ELF-1 (cell line): Measurements from ENCODE around the gene TWIST2.

Experiments used
- DNase-seq: peaks from one replicate; pipeline ENCODE4 v3.0.0-alpha.2; 2016; ENCODE audit warnings: low read depth, low spot score

Gene TWIST2

GRCh38 chr2:238856713-238857567 is 9.1 kb downstream of the TWIST2 start:
- DNase-seq: no peak

DNA sequence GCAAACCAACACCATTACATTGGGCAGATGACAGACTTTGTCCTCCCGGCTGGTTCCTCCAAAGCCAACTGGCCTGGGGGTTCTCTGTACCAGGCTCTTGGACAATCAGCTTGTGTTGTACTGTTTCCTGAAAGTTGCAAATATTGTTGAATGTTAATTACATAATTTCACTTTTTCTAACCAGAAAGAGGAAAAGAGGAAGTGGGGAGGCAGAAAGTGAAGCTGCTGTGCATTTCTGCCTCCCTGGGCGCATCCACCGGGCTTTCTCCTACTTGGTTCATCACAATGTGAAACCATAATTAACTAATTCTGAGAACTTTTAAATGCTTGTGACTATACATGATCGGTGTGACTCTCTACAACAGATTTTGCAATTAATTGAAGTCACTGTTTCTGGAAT is 10.1 kb downstream of the TWIST2 start:
- DNase-seq: no peak

DNA sequence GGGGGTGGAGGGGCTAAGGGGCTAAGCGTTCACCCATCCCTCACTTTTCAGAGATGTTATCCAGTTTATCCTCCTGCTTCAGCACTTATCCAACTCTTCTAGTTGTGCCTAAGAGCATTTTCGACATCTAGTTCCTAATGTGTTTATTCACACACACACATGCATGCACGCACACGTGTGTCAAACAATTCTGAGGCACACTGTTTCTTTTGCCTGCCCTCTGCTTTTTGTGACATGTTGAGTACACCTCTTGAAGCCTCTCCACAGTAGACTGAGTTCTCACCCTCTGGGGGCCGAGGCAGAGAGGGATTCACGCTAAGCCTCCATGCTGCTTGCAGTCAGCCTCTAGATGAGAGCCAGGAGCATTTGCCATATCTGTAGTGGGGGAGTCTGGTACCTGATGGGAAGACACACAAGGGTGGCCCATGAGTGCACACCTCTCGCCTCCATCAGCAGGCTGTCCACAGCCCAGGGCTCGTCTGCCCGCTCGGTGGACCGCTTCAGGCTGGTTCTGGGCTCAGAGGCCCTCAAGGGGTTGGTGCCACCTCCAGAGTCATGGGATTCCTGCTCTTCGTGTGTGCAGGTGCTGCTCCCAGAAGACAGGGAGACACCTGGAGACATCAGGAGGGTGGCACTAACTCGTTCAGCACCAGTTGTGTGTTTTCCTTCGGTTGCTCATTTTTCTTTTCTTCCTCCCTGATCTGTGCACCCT is 11.9 kb downstream of the TWIST2 start:
- no peak for DNase-seq

- DNase-seq: no peak
Observed at GRCh38 chr2:238861013-238861730, 13.3 kb downstream of the TWIST2 start.

DNA sequence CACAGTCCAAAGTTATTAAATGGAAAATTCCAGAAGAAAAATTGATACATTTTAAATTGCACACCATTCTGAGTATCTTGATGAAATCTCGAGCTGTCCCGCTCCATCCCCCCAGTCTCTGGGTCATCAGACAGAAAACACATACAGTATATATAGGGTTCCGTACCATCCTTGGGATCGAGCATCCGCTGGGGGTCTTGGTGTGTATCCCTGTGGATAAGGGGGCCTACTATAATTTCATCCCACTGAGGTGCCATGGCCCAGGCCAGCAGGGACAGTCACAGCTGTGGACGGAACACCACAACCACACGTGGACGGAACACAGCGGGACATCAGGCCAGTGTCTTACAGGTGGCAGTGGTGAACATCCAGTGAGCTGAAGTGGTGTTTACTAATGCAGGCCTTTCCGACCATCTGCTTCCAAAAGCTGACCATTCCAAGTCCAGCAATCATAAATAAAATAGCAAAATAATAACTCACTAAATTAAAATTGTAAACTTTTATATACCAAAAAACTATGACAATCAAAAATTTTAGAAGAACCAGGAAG is 14.0 kb downstream of the TWIST2 start:
- no peak for DNase-seq

DNA sequence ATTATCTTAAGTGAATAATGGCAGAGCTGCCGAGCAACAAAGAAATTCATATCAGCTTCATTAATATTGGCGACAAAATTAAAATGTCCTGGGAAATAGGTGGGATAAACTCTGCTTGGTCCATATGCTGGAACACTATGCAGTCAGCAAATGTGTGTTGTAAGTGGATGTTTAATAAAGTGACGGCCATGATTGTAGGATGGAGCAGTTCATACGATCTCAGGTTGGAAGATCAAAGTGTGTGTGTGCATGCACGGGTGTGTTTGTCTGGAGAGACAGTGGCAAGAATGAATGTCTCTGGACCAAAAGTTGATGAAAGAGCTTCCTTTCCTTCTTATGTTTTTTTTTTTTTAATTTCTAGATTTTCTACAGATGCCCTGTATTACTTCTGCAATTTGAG is 14.8 kb downstream of the TWIST2 start:
- no peak for DNase-seq

DNA sequence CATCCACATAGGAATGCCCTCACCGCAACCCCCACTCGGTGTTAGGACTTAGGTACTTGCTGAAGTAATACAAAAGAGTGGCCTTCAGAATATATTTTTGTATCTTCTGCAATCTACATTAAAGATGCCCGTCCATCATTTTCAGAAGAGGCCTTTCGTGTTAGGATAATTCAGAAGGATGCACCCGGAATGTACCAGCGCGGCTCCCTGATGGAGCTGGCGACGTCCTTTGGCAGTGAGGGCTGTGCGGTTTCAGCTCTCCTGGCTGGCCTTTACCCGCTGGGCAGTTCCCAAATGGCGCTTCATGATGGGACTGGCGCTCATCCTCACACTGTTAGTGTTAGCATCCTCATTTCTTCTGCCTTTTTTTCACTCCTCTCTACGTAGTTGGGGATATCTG is 15.3 kb downstream of the TWIST2 start:
- DNase-seq: no peak

DNA sequence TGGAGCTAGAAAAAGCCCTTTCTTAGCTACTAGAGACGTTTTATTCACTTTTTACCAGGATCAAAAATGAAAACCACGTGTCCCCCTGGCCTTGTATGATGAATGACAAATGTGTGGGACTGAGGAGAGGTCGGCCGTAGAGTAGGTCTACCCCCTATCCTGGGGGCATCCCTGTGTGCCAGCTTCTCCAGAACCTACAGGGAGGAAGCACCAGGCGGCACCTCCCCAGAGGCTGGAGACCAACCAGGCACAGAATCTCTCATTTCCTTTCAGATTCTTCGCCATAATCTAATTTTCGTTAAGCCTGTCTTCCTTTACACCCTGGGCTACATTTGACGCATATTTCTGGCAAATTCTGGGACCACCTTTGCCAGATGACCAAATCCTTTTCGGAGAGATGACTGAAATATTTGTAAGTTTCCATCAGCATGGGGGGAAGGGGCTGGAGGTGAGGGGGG is 15.9 kb downstream of the TWIST2 start:
- no peak for DNase-seq

DNA sequence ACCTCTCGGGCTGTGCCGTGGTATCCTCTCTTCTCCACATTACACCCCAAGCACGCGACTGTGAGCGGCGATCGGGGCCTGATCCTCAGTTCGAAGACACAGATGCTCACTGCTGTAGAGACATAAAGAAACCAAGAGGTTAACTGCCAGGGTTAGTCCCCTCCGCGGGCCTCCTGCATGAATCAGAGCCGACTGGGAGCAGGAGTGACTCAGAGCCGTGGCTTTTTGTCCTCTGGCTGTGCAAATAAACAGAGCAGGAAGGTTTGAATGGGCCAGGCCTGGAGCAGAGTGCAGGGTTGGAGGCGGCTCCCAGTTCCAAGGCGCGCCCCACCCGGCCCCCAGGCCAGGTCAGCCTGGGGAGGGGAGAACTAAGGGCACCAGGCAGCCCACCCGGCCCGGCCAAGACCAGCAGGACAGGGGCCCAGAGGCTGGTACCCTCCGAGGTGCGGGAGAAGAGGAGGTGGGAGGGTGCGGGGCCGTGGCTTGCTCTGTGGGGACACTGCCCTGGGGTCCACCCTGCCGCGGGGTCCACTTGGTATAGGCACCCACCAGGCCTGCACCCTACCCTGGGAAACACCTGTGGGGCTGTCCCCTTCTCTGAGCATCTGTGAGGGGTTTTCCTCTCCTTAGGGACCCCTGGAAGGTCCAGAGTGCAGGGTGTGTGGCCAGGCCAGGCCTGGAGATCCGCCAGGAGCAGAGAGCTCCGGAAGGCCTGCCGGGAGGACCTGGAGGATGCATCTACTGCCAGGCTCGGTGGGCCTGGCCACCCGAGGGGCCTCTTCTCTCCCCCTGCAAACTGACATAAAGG is 16.5 kb downstream of the TWIST2 start:
- DNase-seq: peak; percentile 96

DNA sequence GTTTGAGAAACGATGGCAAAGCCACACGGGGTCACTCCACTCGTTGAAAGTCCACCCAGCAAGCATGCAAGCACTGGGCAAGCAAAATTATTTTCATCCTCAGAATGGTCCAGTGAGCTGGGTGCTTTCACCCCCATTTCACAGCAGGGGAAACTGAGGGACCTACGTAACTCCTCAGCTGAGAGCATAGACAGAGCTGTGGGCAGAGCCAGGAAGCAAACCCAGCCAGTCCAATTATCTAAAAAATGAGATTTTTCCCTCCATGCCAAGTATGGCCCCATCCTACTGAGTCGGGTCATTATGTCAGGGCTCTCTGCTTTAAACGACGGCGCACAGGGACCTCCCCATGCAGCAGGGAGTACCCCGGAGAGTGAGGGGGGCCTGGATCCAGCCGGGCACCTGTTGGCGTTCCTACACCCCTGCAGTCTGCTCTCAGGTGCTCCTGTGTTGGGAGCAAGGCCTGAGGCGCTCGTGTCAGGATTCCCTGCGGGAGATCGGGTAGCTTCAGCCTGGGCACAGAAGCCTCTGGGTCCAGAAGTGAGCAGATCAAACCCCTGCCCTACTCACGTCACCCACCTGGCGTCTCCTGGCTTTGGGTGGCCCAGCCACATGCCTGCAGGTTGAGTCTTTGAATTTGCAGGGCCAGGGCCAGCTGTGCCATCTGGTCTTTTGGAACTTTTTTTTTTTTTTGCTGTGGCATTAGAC is 17.3 kb downstream of the TWIST2 start:
- DNase-seq: no peak

- DNase-seq: no peak
Observed at GRCh38 chr2:238865744-238866355, 18.0 kb downstream of the TWIST2 start.

DNA sequence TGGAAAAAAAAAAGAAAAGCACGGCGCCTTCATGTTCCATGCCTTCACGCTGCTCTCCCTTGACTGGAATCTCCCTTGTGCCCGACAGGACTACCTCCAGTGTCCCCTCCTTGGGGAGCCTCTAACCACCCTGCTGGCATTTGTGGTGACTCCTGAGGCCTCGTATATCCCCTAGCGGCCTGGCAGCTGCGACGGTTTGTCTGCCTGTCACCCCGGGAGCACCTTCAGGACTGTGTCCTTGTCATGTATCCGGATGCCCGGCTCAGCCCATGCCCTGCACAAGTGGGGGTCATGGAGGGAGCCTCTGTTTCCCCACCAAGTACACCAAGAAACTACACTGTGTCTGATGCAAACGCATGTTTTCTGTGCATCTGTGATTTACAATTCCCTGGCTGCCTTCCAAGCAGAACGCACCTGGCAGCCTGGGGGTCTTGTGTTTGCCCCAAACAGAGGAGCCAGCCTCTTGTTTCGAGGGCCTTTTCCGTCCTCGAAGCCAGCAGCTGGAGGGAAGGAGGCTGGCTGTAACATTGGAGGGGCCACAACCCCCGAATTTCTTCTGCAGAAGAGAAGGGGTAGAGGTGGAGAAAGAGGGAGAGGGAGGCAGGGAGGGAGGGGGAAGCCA is 18.9 kb downstream of the TWIST2 start:
- no peak for DNase-seq

GRCh38 chr2:238868067-238868524 is 20.2 kb downstream of the TWIST2 start:
- DNase-seq: no peak

GRCh38 chr2:238868616-238869292 is 20.9 kb downstream of the TWIST2 start:
- no peak for DNase-seq

DNA sequence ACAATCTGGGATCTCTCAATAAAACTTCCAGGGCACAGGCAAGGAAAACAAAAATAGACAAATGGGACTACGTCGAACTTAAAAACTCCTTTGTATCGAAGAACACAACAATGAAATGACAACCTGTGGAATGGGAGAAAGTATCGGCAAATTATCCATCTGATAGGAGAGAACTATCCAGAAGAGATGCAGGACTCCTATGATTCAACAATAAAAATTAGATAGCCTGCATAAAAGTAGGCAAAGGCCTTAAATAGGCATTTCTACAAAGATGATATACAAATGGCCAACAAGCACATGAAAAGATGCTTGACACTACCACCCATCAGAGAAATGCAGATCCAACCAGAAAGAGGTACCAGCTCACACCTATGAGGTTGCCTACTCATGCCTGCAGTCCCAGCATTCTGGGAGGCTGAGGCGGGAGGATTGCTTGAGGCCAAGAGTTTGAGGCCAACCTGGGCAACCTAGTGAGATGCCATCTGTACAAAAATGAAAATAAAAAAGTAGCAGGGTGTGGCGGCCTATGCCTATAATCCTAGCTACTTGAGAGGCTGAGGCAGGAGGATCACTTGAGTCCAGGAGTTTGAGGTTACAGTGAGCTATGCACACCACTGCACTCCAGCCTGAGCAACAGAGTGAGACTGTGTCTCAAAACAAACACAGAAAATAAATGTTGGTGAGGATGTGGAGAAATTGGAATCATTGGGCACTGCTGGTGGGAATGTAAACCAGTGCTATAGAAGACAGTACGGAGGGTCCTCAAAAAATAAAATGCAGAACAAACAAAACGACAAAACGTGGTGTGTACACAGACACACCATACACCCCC is 21.6 kb downstream of the TWIST2 start:
- DNase-seq: no peak

DNA sequence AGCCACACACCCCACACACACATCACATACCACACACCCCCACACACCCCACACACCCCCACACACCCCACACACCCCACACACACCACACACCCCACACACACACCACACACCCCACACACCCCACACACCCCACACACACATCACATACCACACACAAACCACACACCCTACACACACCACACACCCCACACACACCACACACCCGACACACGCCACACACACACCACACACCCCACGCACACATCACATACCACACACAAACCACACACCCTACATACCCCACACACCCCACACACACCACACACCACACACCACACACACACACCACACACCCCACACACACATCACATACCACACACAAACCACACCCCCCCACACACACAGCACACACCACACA is 22.4 kb downstream of the TWIST2 start:
- no peak for DNase-seq

DNA sequence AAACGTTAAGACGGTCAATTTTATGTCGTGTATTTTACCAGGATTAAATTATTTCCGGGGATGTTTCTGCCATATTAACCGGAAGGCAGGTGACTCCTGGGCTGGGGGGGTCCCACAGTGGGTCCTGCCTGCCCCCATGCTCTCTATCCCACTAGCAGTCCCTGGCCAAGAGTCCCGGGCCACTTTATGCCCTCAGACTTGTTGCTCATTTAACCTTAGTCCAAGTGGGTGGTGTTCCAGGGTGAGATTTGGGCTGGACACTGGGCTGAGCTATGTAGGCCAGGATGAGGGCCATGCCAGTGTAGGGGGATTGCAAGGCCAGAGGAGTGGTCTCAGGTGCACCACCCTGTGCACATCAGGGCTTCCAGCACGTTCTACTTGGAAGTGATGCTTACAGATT is 24.1 kb downstream of the TWIST2 start:
- DNase-seq: no peak
